Glomerular visceral epithelial cell (primary cell): ENCODE measurements around the gene ADH4.
"Not testable (repeated sequence)": the region's sequence is repeated elsewhere in the genome, so short reads cannot be mapped to it uniquely, and the experiment has no call there.

Source experiments
- DNase-seq: peaks from one replicate; pipeline ENCODE4 v3.0.0-alpha.2; 2016; ENCODE audit errors: extremely low spot score

ADH4 gene

GRCh38 chr4:99134586-99134985, 9.5 kb downstream of the ADH4 start:
- DNase-seq = no peak

DNA sequence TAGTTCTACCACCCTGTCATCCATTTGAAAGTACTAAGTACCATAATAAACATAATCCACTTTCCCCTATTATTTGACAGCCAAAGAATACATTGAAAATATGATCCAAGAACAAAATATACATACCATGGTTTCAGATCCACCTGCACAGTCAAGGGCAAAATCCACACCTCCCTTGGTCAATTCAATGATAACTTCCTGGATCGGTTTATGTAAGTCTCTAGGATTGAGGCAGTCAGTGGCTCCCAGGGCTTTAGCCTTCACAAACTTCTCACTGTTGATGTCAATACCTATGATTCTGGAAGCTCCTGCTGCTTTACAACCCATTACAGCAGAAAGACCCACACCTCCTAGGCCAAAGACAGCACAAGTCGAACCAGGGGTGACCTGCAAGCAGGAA, 12.7 kb downstream of the ADH4 start:
- DNase-seq = no peak

- DNase-seq = no peak
Observed at GRCh38 chr4:99126376-99126775, 17.7 kb downstream of the ADH4 start.

DNA sequence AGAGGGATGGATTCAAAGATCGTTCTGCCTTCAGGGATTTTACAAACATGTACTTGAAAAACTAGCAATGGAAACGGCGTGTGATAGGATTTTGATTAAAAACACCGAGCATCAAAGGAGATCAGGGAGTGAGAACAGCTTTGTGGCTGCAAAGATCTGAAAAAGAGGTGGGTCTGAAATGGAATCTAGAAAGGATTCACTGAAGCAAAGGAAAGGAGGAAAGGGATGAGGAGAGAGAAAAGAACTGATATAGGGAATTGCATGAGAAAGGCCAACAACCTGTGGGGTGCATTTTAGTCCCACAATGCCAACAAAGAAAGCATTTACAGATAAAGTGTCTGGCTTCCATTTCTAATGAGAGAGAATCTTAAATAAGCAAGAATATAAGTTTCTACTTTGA, 23.1 kb downstream of the ADH4 start:
- no peak for DNase-seq

GRCh38 chr4:99120501-99120900, 23.6 kb downstream of the ADH4 start:
- no peak for DNase-seq

GRCh38 chr4:99117876-99118693, 26.0 kb downstream of the ADH4 start:
- peak; percentile 12 for DNase-seq

DNA sequence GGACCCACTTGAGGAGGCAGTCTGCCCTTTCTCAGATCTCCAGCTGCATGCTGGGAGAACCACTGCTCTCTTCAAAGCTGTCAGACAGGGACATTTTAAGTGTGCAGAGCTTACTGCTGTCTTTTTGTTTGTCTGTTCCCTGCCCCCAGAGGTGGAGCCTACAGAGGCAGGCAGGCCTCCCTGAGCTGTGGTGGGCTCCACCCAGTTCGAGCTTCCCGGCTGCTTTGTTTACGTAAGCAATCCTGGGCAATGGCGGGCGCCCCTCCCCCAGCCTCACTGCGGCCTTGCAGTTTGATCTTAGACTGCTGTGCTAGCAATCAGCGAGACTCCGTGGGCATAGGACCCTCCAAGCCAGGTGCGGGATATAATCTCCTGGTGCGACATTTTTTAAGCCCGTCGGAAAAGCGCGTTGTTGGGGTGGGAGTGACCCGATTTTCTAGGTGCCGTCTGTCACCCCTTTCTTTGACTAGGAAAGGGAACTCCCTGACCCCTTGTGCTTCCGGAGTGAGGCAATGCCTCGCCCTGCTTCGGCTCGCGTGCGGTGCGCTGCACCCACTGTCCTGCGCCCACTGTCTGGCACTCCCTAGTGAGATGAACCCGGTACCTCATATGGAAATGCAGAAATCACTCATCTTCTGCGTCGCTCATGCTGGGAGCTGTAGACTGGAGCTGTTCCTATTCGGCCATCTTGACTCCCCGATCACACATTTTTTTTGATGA, 26.8 kb downstream of the ADH4 start:
- not testable (repeated sequence) for DNase-seq

GRCh38 chr4:99109286-99109685, 34.8 kb downstream of the ADH4 start:
- not testable (repeated sequence) for DNase-seq

GRCh38 chr4:99104153-99104552, 39.9 kb downstream of the ADH4 start:
- DNase-seq = no peak

GRCh38 chr4:99103166-99103565, 40.9 kb downstream of the ADH4 start:
- no peak for DNase-seq

DNA sequence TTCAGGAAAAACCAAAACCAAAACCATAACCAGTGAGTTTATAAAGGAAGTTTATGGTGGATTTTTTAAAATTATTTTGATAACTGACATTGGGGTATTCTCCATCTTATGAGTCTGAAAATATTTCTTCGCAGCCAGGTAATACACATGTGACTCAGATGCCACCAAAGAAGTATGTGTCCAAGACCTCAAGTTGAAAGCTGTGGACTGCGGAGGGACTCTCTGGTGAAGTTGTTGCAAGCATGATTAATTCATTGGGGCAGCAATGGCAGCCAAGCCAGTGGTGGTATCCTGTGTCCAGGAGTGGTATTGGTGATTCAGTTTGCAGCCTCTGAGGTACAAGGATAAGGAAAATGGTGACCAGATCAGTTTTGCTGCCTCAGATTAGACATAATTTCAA, 41.5 kb downstream of the ADH4 start:
- no peak for DNase-seq

- DNase-seq = no peak
Observed at GRCh38 chr4:99100876-99101275, 43.2 kb downstream of the ADH4 start.

- not testable (repeated sequence) for DNase-seq
Observed at GRCh38 chr4:99099814-99100213, 44.3 kb downstream of the ADH4 start.

DNA sequence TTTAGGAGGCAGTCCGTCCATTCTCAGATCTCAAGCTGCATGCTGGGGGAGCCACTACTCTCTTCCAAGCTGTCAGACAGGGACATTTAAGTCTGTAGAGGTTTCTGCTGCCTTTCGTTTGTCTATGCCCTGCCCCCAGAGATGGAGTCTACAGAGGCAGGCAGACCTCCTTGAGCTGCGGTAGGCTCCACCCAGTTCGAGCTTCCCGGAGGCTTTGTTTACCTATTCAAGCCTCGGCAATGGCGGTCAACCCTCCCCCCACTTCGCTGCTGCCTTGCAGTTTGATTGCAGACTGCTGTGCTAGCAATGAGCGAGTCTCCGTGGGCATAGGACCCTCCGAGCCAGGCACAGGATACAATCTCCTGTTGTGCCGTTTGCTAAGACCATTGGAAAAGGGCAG, 44.8 kb downstream of the ADH4 start:
- DNase-seq = no peak

- DNase-seq = not testable (repeated sequence)
Observed at GRCh38 chr4:99091841-99092240, 52.3 kb downstream of the ADH4 start.

DNA sequence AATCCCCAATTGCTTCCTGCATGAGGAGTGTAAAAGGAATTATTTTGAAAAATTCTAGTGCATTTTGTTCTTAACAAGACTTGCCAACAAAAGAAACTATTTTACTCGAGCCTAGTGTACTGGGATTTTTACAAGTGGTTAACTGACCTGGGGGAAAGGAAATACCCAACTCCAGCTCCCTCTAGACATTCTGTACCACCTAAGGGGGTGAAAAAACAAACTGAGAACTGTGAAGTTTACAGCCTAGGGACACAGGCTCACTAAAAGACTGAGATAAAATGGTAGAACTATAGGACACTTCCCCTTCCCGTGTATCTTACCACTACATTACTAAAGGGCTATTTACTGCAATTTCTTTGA, 52.9 kb downstream of the ADH4 start:
- no peak for DNase-seq

- no peak for DNase-seq
Observed at GRCh38 chr4:99090481-99091215, 53.4 kb downstream of the ADH4 start.

- peak; percentile 90 for DNase-seq
Observed at GRCh38 chr4:99088481-99089365, 55.4 kb downstream of the ADH4 start, which contains the start of gene ADH5. Gene ADH5 (minus strand): TSS chr4:99088788. CDS start chr4:99088700, 88 bp downstream.

GRCh38 chr4:99088023-99088449, 56.1 kb downstream of the ADH4 start:
- peak; percentile 37 for DNase-seq

GRCh38 chr4:99084595-99084994, 59.5 kb downstream of the ADH4 start:
- no peak for DNase-seq

- DNase-seq = no peak
Observed at GRCh38 chr4:99082192-99082591, 61.9 kb downstream of the ADH4 start.
